HEK293 (cell line): ENCODE measurements around the gene GIMAP1.

Experiments used
- CTCF ChIA-PET: fragments of 350-600 bp; formaldehyde crosslinking; extraction: SDS; loops from one replicate; lab custom pipeline; 2021; ENCODE audit warnings: antibody characterized with exemption; lab: Yijun Ruan, JAX
- POLR2A ChIA-PET: fragments of 300-600 bp; formaldehyde crosslinking; extraction: SDS; loops from one replicate; lab custom pipeline; 2020; ENCODE audit warnings: antibody characterized with exemption, inconsistent platforms; lab: Yijun Ruan, JAX
- H3K27ac ChIP-seq: fragments of 200-500 bp; sonication (Bioruptor generic); 2 replicates; pipeline ENCODE4 v1.5.1; 2014; ENCODE audit warnings: low read depth, low read length, control low read depth, inconsistent platforms; ENCODE audit errors: extremely low read depth
- H3K36me3 ChIP-seq, 2 experiments: fragments of 200-500 bp in 1 of 2; sonication (Bioruptor generic) in 1 of 2; 1 replicate in 1 of 2; 2 replicates in 1 of 2; pipeline ENCODE4 v1.5.1; 2014 to 2017; ENCODE audit warnings: inconsistent platforms in 2 of 2, low read length in 2 of 2; ENCODE audit not compliant: control insufficient read depth in 2 of 2, insufficient read depth in 1 of 2
- H3K4me1 ChIP-seq: fragments of 200-500 bp; sonication (Bioruptor generic); 2 replicates; pipeline ENCODE4 v1.5.1; 2014; ENCODE audit warnings: mild to moderate bottlenecking, low read length, inconsistent platforms; ENCODE audit not compliant: control insufficient read depth, insufficient read depth
- H3K4me3 ChIP-seq: 2 replicates; pipeline ENCODE4 v1.5.1; 2011; ENCODE audit warnings: low read depth, mild to moderate bottlenecking, control low read depth, low read length, moderate library complexity
- H3K9me3 ChIP-seq: fragments of 200-500 bp; sonication (Bioruptor generic); 2 replicates; pipeline ENCODE4 v1.5.1; 2014; ENCODE audit warnings: low read depth, low read length, inconsistent platforms; ENCODE audit not compliant: control insufficient read depth, insufficient read depth
- BCL11A ChIP-seq: fragments of 450-650 bp; formaldehyde crosslinking; IDR thresholded peaks from 2 replicates; pipeline ENCODE4 v1.5.1; 2016; ENCODE audit warnings: low read depth, missing biosample characterization, missing genetic modification characterization
- GFI1B ChIP-seq: fragments of 450-650 bp; formaldehyde crosslinking; IDR thresholded peaks from 2 replicates; pipeline ENCODE4 v1.5.1; 2016; ENCODE audit warnings: missing biosample characterization, missing genetic modification characterization
- SP2 ChIP-seq: fragments of 450-650 bp; formaldehyde crosslinking; IDR thresholded peaks from 2 replicates; pipeline ENCODE4 v1.5.1; 2016; ENCODE audit warnings: missing biosample characterization, missing genetic modification characterization
- YY2 ChIP-seq: fragments of 450-650 bp; formaldehyde crosslinking; IDR thresholded peaks from 2 replicates; pipeline ENCODE4 v1.5.1; 2016; ENCODE audit warnings: missing biosample characterization, missing genetic modification characterization
- ZBTB1 ChIP-seq: fragments of 450-650 bp; formaldehyde crosslinking; IDR thresholded peaks from 2 replicates; pipeline ENCODE4 v1.5.1; 2016; ENCODE audit warnings: missing biosample characterization, missing genetic modification characterization
- ZBTB44 ChIP-seq: fragments of 450-650 bp; IDR thresholded peaks from 2 replicates; pipeline ENCODE4 v1.5.1; 2018; ENCODE audit warnings: missing biosample characterization, mild to moderate bottlenecking, missing genetic modification characterization
- ZNF146 ChIP-seq: fragments of 450-650 bp; formaldehyde crosslinking; IDR thresholded peaks from 2 replicates; pipeline ENCODE4 v1.5.1; 2016; ENCODE audit warnings: missing biosample characterization, missing genetic modification characterization
- ZNF184 ChIP-seq: fragments of 450-650 bp; IDR thresholded peaks from 2 replicates; pipeline ENCODE4 v1.5.1; 2018; ENCODE audit warnings: missing biosample characterization, mild to moderate bottlenecking, missing genetic modification characterization
- ZNF202 ChIP-seq: fragments of 450-650 bp; formaldehyde crosslinking; IDR thresholded peaks from 2 replicates; pipeline ENCODE4 v1.5.1; 2016; ENCODE audit warnings: missing biosample characterization, missing genetic modification characterization, borderline replicate concordance
- ZNF23 ChIP-seq: fragments of 450-650 bp; formaldehyde crosslinking; IDR thresholded peaks from 2 replicates; pipeline ENCODE4 v1.5.1; 2016; ENCODE audit warnings: missing biosample characterization, missing genetic modification characterization, borderline replicate concordance
- ZNF350 ChIP-seq: fragments of 450-650 bp; formaldehyde crosslinking; IDR thresholded peaks from 2 replicates; pipeline ENCODE4 v1.5.0; 2017; ENCODE audit warnings: missing biosample characterization, mild to moderate bottlenecking, missing genetic modification characterization
- ZNF626 ChIP-seq: fragments of 450-650 bp; sonication (Bioruptor Pico); formaldehyde crosslinking; IDR thresholded peaks from 2 replicates; pipeline ENCODE4 v1.5.1; 2018; ENCODE audit warnings: missing biosample characterization, missing genetic modification characterization, inconsistent platforms
- ZNF704 ChIP-seq: fragments of 450-650 bp; formaldehyde crosslinking; IDR thresholded peaks from 2 replicates; pipeline ENCODE4 v1.5.1; 2016; ENCODE audit warnings: missing biosample characterization, missing genetic modification characterization
- ZSCAN16 ChIP-seq: fragments of 450-650 bp; formaldehyde crosslinking; IDR thresholded peaks from 2 replicates; pipeline ENCODE4 v1.5.1; 2016; ENCODE audit warnings: missing biosample characterization, missing genetic modification characterization
- TF ChIP-seq, protein P1 (sequence below): fragments of 450-650 bp; formaldehyde crosslinking; IDR thresholded peaks from 2 replicates; pipeline ENCODE4 v1.5.1; 2017; ENCODE audit warnings: missing biosample characterization, missing genetic modification characterization
- TF ChIP-seq, protein P2 (sequence below): fragments of 450-650 bp; formaldehyde crosslinking; IDR thresholded peaks from 2 replicates; pipeline ENCODE4 v1.5.1; 2016; ENCODE audit warnings: missing biosample characterization, missing genetic modification characterization
- TF ChIP-seq, protein P3 (sequence below): fragments of 450-650 bp; formaldehyde crosslinking; IDR thresholded peaks from 2 replicates; pipeline ENCODE4 v1.5.1; 2016; ENCODE audit warnings: missing biosample characterization, missing genetic modification characterization
- TF ChIP-seq, protein P4 (sequence below): fragments of 450-650 bp; formaldehyde crosslinking; IDR thresholded peaks from 2 replicates; pipeline ENCODE4 v1.5.1; 2016; ENCODE audit warnings: missing biosample characterization, missing genetic modification characterization

Gene GIMAP1

DNA sequence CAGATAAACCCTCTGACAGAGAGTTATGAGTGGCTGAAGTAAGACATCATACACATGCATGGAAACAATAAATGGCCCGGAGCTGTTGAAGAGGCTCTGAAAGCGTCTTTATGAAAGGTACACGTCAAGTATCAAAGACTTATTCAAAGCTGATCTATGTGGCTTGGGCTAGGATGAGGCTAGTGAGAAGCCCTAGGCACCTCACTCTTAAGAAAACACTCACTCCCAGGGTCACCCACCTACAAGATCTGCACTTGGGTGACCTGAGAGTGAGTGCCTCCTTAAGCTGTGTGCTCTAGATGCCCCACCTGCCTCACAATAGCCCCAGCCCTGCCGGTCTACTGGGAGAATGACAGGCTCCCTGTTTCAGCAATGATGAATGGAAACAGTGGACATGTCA, 1.1 kb upstream of the GIMAP1 start (continued):
- no peak for TF ChIP-seq ZBTB44 (tag by site-specific recombination)
- no peak for TF ChIP-seq ZNF146 (tag by site-specific recombination)
- no peak for TF ChIP-seq BCL11A (tag by site-specific recombination)
- TF ChIP-seq, protein P1, sequence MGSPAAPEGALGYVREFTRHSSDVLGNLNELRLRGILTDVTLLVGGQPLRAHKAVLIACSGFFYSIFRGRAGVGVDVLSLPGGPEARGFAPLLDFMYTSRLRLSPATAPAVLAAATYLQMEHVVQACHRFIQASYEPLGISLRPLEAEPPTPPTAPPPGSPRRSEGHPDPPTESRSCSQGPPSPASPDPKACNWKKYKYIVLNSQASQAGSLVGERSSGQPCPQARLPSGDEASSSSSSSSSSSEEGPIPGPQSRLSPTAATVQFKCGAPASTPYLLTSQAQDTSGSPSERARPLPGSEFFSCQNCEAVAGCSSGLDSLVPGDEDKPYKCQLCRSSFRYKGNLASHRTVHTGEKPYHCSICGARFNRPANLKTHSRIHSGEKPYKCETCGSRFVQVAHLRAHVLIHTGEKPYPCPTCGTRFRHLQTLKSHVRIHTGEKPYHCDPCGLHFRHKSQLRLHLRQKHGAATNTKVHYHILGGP (tag by site-specific recombination), result no peak

- Histone ChIP-seq H3K4me1 (no peaks in the 10 kb centered on the region), H3K9me3 (no peaks in the 10 kb centered on the region)
- CTCF ChIA-PET, result no interaction called here
- TF ChIP-seq ZNF202 (tag by site-specific recombination), result no peak
- TF ChIP-seq, protein P2, sequence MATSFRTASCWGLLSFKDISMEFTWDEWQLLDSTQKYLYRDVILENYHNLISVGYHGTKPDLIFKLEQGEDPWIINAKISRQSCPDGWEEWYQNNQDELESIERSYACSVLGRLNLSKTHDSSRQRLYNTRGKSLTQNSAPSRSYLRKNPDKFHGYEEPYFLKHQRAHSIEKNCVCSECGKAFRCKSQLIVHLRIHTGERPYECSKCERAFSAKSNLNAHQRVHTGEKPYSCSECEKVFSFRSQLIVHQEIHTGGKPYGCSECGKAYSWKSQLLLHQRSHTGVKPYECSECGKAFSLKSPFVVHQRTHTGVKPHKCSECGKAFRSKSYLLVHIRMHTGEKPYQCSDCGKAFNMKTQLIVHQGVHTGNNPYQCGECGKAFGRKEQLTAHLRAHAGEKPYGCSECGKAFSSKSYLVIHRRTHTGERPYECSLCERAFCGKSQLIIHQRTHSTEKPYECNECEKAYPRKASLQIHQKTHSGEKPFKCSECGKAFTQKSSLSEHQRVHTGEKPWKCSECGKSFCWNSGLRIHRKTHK (tag by site-specific recombination), result no peak
- TF ChIP-seq ZNF350 (tag by site-specific recombination), result no peak
- TF ChIP-seq, protein P3, sequence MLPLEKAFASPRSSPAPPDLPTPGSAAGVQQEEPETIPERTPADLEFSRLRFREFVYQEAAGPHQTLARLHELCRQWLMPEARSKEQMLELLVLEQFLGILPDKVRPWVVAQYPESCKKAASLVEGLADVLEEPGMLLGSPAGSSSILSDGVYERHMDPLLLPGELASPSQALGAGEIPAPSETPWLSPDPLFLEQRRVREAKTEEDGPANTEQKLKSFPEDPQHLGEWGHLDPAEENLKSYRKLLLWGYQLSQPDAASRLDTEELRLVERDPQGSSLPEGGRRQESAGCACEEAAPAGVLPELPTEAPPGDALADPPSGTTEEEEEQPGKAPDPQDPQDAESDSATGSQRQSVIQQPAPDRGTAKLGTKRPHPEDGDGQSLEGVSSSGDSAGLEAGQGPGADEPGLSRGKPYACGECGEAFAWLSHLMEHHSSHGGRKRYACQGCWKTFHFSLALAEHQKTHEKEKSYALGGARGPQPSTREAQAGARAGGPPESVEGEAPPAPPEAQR, result no peak
- TF ChIP-seq, all 188 proteins: peak for 0
- Histone ChIP-seq H3K4me3 (no peak overlapping the region), H3K36me3 (no peaks in the 10 kb centered on the region), H3K27ac (no peak overlapping the region)
- POLR2A ChIA-PET, result no interaction called here
Measured at GRCh38 chr7:150715738-150716137, 675 bp upstream of the GIMAP1 start.

GRCh38 chr7:150716939-150717338, 526 bp downstream of the GIMAP1 start:
- Histone ChIP-seq H3K4me1 (no peaks in the 10 kb centered on the region), H3K36me3 (no peaks in the 10 kb centered on the region), H3K27ac (no peak overlapping the region), H3K4me3 (no peak overlapping the region), H3K9me3 (no peaks in the 10 kb centered on the region)
- ChIA-PET POLR2A (no interaction called here), CTCF (interaction anchor here (0.5 kb wide), 1 partner anchor 118 kb away, joined by 3 read pairs; no protein-coding TSS in a partner anchor)
- TF ChIP-seq ZNF184 (tag by site-specific recombination) (no peak), SP2 (tag by site-specific recombination) (no peak), YY2 (tag by site-specific recombination) (no peak)

DNA sequence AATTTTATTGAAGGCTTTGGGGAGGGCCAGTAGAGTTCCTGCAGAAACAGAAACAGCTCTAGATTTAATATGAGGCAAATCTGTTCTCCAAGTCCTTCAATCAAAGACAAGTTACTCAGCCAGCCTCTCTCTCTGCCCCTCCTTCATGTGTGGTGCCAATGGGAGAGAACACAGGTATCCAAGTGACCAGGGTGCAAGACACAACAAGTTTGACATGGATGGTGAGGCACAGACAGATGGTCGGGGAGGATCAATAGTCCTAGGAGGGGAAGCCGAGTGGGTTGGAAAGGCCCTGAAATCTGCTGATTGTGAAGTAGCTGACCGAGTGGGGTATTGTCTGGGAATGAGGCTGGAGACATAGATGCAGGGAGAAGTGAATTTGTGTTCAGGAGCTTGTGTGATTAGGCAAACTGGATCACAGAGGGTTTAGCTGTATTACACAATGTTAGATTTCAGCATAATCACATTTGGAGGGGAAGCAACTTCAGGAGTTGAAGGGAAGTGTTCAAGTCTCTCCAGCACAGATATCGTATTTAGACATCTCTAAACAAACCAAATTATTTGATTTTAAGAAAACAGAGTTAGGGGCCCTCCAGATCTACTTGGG, 1.5 kb downstream of the GIMAP1 start:
- no peak overlapping the region for H3K4me3 ChIP-seq
- TF ChIP-seq, protein P4, sequence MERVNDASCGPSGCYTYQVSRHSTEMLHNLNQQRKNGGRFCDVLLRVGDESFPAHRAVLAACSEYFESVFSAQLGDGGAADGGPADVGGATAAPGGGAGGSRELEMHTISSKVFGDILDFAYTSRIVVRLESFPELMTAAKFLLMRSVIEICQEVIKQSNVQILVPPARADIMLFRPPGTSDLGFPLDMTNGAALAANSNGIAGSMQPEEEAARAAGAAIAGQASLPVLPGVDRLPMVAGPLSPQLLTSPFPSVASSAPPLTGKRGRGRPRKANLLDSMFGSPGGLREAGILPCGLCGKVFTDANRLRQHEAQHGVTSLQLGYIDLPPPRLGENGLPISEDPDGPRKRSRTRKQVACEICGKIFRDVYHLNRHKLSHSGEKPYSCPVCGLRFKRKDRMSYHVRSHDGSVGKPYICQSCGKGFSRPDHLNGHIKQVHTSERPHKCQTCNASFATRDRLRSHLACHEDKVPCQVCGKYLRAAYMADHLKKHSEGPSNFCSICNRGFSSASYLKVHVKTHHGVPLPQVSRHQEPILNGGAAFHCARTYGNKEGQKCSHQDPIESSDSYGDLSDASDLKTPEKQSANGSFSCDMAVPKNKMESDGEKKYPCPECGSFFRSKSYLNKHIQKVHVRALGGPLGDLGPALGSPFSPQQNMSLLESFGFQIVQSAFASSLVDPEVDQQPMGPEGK (tag by site-specific recombination), result no peak
- no peak for TF ChIP-seq ZNF626 (tag by site-specific recombination)
- no peak for TF ChIP-seq ZBTB1 (tag by site-specific recombination)
- TF ChIP-seq ZNF704 (tag by site-specific recombination), result no peak
- no peak for TF ChIP-seq GFI1B (tag by site-specific recombination)
- no peak for TF ChIP-seq BCL11A (tag by site-specific recombination)
- no peak for TF ChIP-seq ZNF23 (tag by site-specific recombination)
- TF ChIP-seq, protein P1 (tag by site-specific recombination), result no peak
- no peak for TF ChIP-seq ZSCAN16 (tag by site-specific recombination)
- no peaks in the 10 kb centered on the region for H3K9me3 ChIP-seq
- H3K36me3 ChIP-seq, result no peaks in the 10 kb centered on the region
- H3K27ac ChIP-seq, result no peak overlapping the region
- no peaks in the 10 kb centered on the region for H3K4me1 ChIP-seq
- ChIA-PET POLR2A (no interaction called here), CTCF (interaction anchor here (0.6 kb wide), 1 partner anchor 23 kb away, joined by 3 read pairs; no protein-coding TSS in a partner anchor)
